GM21423 (cell line): Measurements from ENCODE around the gene LCN15.
"Not testable (repeated sequence)": the region's sequence is repeated elsewhere in the genome, so short reads cannot be mapped to it uniquely, and the experiment has no call there.

Source experiments
- ATAC-seq: cut with Tn5 transposase; IDR thresholded peaks from one replicate; pipeline ENCODE4 v1.9.1; 2021; ENCODE audit warnings: mild to moderate bottlenecking, moderate library complexity; ENCODE audit not compliant: unreplicated experiment

LCN15 gene, protein sequence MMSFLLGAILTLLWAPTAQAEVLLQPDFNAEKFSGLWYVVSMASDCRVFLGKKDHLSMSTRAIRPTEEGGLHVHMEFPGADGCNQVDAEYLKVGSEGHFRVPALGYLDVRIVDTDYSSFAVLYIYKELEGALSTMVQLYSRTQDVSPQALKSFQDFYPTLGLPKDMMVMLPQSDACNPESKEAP

DNA sequence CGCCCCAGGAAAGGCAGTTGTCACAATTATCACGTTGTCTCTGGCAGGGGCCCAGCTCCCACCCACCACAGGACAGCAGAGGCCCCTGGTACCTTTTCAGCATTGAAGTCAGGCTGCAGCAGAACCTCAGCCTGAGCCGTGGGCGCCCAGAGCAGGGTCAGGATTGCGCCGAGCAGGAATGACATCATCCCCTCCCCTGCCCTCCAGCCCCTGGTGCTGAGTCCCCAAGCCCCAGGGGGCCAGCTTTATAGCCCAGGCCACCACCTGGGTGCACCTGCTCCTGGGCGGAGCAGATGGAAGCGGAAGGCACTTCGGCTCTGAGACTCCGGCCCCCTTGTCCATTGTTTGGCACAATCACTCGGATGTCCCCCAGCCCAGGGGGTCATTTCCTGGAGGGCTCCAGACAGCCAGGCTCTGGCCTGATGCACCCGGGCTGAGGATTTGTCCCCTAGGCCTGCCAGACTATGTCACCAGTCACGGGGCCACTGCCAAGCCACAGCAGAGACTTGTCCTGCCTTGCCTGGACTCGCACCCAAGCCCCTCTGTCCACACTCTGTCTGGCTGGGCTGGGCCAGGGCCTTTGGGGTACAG lies at the start of gene LCN15:
Gene LCN15, minus strand, starts transcription at position 218 of the 591 bp plus-strand sequence. Its CDS starts 30 bp downstream, at position 188.
- no peak for ATAC-seq

DNA sequence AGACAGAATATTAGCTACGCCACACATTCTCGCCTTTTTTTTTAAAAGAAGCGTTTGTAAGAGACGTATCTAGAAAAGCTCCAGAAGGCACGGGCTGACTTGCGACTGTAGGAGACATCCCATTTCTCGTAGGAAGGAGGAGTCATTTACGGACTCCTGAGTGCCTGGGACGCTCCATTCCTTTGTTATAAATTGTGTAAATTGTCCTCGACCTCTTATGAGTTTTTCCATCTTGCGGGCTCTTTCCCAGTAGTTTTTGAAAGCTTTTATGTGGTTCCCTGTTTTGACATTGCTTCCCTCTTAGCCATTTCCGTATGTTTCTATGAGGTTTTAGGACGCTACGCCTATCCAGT lies 44.5 kb upstream of the LCN15 start:
- ATAC-seq = no peak

DNA sequence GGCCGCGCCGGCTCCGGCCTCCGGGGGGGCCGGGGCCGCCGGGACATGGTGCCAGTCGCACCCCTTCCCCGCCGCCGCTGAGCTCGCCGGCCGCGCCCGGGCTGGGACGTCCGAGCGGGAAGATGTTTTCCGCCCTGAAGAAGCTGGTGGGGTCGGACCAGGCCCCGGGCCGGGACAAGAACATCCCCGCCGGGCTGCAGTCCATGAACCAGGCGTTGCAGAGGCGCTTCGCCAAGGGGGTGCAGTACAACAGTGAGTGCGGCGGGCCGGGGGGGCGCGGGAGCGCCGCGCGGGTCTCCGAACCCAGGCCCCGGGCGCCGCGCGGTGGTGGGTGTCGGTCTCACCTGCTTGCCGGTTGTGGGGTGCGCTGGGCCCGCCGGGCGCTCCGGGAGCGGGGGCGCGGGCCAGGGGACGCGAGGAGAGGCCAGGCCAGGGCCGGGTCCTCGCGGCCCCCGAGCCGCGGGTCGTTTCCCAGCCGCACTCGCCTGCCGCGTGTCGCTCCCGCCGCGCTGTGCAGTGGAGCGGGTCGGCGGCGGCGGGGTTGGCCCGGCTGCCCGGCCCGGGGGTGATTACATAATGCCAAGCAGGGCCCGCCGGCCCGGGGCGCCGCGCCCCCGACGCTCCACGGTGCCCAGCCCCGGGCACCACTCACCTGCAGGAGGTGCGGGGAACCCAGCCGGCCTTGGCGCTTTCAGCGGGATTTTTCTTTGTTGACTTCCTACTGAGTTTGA lies 43.9 kb upstream of the LCN15 start:
- peak; percentile 32 for ATAC-seq

DNA sequence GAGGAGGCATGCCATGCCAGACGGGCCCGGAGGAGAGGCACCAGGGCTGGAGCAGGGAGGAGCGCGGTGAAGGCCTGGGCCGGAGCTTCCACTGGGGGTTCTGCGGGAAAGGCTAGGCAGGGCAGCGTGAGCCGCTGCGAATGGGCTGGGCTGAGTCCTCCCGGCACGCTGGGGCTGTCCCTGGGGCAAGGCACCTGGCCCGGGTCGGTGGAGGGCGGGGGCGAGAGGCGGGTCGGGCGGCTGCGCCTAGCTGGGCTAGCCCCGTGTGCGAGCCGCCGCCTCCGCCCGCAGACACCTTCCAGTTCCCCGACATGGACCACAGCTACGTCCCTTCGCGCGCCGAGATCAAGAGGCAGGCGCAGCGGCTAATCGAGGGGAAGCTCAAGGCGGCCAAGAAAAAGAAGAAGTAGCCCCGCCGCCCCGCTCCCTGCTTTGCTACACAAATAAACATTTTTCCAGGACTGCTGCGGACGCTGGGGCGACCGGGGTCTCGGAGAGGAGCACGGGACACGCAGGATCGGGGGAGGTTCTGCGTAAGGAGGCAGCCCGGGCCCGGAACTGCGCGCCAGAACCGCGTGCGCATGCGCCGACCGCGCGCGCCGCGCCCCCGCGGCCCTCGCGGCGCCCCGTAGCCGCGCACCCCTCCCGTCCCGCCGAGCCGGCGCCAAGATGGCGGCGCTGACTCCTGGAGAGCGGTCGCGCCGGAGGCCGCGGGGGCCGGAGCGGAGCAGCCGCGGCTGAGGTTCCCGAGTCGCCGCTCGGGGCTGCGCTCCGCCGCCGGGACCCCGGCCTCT lies 43.2 kb upstream of the LCN15 start, which contains the start of gene RABL6:
Gene RABL6, plus strand, starts transcription at position 668 of the 794 bp plus-strand sequence. CDS start 249 bp downstream, outside the sequence.
- ATAC-seq = peak; percentile 77

DNA sequence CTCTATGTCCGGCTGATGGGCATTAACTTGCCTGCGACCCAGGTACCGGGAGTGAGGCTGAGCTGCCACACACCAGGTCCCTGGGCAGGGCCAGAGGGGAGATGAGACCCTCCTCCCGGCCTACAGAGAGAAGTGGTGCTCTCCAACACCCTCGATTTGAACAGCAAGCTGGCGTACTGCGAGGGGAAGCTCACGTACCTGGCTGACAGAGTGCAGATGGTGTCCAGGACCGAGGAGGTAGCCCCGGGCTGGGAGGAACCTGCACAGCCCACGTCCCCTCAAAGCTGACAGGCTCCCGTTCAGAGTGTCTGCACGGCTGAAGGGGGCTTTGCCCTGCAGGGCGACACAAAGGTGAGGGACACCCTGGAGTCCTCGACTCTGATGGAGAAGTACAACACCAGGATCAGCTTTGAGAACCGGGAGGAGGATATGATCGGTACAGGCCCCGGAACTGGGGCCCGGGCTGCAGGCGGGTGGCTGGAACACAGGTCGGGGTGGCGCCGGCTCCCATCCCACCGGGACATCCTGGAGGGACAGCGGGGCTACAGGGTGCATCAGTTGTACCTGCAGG lies 42.4 kb upstream of the LCN15 start:
- ATAC-seq = no peak

DNA sequence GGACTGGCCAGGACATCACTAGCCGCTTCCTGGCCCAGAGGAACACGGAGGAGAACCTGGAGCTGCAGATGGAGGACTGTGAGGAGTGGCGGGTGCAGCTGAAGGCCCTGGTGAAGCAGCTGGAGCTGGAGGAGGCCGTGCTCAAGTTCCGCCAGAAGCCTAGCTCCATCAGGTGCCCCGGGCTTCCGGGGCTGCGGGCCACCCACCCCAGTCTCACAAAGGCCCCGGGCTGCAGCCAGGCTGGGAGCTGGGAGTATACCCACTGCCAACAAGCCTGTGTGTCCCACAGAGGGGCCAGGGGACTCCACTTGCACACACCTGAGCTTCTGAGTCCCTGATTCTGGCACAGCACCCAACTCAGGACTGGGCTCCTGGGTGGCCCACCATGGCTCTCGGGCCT lies 41.7 kb upstream of the LCN15 start:
- no peak for ATAC-seq

DNA sequence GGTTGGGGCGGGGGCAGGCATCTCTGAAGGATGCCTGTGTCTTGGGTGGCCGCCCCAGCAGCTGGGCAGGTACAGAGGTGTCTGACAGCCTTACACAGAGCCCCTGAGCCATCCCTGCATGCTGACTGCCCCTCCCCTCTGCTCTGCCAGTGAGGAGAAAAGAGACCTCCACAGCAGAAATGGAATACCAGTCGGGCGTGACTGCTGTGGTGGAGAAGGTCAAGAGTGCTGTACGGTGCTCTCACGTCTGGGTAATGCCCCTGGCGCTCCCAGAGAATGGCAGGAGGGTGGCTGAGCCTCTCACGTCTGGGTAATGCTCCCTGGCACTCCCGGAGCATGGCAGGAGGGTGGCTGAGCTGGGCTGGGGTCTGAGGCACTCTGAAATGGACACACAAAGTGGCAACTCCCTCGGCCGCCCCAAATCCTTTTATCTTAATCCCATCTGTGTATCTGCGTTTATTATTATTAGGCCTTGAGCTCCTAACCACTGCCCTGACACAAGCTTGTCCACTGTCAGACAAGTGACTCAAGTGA lies 41.0 kb upstream of the LCN15 start:
- no peak for ATAC-seq

DNA sequence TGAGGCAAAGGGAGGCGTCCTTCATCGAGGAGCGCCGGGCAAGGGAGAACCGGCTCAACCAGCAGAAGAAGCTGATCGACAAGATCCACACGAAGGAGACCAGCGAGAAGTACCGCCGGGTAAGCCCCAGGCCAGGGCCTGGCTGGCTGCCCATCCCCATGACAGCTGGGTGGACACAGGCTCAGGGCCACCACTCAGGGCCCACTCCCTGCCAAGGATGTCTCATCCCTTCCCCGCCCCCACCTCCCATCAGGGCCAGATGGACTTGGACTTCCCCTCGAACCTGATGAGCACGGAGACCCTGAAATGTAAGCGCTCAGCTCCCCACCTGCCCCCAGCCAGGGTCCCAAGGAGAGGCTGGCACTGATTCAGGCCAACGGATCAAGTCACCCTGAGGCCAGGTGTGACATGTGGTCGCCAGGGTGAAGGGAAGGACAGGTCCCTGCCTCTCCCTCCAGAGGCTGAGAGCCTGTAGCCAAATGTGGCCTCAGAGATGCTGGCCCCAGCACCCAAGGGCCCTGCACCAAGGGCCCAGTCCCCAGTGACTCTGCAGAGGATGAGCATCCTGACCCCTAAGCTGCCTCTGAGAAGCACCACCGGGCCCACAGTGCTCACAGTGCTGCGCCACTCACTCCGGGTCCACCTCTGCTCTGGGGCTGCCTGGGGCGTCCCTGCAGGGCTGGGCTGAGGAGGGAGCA lies 40.3 kb upstream of the LCN15 start:
- ATAC-seq = no peak

DNA sequence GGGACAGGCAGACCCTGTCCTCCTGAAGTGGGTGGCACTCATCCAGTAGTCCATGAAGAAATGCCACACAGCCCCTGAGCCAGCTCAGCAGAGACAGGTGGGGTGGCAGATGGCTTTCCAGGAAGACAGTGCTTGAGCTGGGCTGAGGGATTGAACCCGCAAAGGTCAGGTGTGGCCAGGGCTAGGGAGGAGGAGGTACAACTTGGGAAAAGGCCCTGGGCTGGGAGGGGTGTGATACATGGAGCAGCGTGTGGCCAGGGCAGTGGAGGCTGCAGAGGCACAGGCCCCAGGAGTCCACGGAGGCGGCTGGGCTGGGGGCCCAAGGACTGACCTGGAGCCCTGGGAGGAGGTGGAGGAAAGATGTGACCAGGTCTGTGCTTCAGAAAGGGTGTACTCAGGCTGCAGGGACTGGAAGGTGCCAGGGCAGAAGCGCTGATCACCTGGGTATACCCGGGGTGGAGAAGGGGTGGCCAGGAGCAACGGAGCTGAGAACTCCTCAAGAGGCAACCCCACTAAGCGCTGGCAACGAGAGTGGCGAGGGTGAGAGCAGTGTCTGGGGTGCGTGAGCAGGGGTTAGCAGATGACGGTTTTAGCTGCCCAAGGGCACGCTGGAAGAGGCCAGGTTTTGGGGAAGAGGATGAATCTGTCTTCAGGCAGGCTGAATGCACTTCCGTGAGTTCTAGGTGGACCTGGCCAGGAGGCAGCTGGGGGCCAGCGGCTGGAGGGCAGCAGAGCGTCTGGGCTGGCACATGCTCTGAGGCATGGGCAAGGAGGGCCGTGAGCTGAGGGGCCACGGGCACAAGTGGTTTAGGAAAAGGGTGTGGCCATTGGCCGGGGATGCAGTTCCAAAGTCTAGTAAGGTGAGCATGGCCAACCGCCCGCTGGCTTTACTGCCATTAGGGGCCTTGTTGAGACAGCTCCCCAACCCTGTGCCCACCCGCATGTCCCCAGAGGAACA lies 39.5 kb upstream of the LCN15 start:
- ATAC-seq = no peak

DNA sequence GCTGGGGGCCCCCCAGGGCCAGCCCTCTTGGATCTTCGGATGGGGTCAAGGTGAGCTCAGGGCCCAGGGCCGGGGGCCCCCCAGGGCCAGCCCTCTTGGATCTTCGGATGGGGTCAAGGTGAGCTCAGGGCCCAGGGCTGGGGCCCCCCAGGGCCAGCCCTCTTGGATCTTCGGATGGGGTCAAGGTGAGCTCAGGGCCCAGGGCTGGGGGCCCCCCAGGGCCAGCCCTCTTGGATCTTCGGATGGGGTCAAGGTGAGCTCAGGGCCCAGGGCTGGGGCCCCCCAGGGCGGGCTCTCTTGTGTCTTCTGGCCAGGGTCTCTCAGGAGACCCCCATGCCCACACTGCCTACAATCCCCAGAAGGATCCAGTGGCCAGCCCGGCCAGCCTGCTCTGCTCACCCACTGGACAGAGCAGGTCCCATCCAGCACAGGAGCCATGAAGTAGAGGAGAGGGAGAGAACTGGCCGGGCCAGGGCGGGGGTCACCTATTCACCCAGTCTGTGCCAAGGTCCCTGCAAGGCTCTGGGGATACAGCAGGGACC lies 38.8 kb upstream of the LCN15 start:
- not testable (repeated sequence) for ATAC-seq

DNA sequence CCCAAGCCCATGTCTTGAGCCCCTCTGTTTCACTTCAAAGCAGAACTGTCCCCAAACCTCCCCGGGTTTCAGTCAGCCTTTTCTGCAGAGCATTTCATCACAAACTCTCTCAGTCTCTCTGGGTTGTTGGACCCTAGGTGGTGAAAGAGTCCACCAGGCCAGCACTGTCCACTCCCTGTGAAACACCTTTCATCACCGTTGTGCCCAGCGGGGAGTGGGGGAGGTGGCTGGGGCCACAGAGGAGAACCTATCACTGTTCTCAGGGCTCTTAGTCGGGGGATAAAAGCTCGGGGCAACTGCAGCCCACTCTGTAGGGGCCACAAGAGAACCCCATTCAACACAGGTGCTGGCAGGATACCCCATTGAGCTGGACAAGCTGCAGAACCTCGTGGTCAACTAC lies 38.0 kb upstream of the LCN15 start:
- no peak for ATAC-seq

DNA sequence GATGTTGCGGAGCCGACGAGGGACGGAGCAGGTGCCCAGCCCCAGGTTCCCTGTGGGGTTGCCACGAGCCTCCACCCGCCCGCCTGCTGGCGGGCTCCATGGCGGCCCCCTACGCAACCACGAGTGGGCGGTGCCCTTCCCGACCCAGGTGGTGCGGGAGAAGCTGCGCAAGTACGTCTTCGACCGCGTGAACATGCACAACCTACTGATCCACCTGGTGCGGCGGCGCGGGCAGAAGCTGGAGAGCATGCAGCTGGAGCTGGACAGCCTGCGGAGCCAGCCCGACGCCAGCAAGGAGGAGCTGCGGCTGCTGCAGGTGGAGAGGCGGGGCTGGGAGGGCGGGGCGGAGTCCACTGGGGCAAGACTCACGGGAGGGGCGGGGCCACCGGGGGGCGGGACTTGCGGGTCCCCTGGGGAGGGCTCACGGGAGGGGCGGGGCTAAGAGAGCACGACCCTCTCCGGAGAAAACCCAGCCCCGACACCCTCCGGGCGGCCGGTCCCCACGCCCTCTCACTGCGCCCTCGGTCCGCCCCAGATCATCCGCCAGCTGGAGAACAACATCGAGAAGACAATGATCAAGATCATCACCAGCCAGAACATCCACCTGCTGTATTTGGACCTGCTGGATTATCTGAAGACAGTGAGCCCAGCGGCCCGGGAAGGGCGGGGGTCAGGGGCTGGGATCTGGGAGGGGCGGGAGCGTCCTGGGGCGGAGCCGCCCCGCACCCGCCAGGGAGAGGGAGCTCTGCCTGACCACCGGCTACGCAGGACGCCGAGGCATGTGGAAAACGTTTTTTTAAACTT lies 35.7 kb upstream of the LCN15 start:
- ATAC-seq = peak; percentile 41

DNA sequence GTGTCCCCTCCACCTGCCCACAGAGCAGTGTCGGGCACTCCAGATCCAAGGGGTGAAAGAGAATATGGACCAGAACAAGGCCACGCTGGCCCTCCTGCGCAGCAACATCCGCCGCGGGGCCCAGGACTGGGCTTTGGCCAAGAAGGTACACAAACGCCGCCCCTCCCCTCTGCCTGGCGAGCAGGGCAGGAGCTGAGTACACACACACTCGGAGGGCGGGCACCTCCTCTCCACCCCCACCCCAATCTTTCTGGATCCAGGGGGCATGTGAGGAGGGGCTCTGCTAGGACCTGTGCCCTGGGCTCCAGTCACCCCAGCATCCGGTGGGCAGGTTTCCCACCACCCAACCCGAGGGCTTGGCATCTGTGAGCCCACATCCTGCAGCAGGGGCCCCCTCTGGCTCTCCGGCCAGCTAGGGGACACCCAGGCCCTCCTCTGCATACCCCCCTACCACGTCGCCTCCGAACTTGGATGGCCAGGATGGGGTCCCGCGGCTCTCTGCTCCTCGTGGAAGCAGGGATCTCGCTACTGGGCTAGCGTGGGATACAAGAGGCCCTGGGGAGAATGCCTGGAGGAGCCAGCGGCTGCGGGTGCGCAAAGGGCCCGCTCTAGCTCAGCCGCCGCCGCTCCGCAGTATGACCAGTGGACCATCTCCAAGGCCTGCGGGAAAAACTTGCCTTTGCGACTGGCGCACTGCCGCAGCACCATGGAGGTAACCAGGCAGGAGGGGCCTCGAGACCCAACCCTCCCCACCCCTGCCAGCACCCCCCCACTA lies 34.9 kb upstream of the LCN15 start:
- ATAC-seq = no peak

DNA sequence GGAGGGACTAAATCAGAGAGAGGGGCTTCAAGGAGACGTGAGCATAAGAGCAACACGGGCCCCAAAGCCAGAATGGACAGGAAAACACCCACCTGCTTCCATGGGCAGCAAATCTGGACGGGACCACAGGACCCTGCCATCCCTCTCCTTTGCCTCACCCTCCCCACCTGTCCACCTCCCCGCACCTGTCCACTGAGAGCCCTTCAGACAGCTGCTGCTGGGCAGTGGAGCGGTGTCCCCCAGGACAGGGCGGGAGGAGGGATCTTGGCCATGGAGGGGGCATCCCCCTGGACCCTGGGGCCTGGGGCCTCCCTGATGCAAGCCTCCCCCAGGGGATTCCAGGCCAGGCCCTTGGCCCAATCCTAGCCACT lies 34.4 kb upstream of the LCN15 start:
- no peak for ATAC-seq

DNA sequence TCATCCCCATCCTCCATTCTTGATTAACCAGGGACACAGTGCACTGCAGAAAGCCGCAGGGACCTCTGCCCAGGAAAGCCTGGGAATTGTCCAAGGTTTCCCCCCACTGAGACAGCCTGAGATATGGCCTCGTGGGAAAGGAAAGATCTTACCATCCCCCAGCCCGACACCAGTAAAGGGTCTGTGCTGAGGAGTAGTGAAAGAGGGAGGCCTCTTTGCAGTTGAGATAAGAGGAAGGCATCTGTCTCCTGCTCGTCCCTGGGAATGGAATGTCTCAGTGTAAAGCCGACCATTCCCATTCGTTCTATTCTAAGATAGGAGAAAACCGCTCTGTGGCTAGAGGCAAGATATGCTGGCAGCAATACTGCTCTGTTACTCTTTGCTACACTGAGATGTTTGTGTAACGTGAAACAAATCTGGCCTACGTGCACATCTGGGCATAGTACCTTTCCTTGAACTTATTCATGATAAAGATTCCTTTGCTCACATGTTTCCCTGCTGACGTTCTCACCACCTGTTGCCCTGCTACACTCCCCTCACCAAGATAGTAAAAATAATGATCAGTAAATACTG lies 32.5 kb upstream of the LCN15 start:
- ATAC-seq = not testable (repeated sequence)

DNA sequence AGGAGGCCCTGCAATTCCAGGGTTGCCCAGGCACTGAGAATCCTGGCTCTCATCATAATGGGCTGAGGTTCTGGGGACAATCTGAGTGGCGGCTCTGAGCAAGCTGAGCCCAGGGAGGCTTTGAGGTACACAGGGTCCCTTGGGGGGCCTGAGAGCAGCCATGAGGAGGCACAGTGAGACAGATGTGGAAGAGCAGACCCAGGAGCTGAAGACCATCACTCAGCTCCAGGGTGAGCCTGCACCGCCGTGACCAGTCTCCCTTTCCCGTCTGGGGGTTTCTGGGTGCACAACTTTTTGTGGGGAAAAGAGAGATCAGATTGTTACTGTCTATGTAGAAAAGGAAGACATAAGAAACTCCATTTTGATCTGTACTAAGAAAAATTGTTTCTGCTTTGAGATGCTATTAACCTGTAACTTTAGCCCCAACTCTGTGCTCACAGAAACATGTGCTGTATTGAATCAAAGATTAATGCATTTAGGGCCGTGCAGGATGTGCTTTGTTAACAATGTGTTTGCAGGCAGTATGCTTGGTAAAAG lies 32.0 kb upstream of the LCN15 start, which contains the start of gene CCDC183:
Gene CCDC183, plus strand, starts transcription at position 101 of the 537 bp plus-strand sequence. Its CDS starts 60 bp downstream, at position 161.
- no peak for ATAC-seq

DNA sequence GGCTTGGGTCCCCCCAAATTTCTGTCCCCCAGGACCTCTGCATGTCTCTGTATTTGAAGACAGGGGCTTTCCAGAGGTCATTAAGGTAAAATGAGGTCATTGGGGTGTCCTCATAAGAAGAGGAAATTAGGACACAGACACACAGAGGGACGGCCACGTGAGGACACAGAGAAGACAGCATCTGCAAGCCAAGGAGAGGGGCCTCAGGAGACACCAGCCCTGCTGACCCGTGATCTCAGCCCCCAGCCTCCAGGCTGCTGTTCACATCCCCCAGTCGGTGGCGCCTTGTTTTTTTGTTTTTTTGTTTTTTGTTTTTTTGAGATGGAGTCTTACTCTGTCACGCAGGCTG lies 30.7 kb upstream of the LCN15 start:
- no peak for ATAC-seq
